Superior temporal gyrus (tissue), 1 donor: ENCODE results near the gene MTIF2.
"Not testable (repeated sequence)": the region's sequence is repeated elsewhere in the genome, so short reads cannot be mapped to it uniquely, and the experiment has no call there.

Source experiments
- DNase-seq: peaks from one replicate; pipeline ENCODE4 v3.0.0-alpha.2; 2016; ENCODE audit errors: extremely low spot score

The MTIF2 gene

DNA sequence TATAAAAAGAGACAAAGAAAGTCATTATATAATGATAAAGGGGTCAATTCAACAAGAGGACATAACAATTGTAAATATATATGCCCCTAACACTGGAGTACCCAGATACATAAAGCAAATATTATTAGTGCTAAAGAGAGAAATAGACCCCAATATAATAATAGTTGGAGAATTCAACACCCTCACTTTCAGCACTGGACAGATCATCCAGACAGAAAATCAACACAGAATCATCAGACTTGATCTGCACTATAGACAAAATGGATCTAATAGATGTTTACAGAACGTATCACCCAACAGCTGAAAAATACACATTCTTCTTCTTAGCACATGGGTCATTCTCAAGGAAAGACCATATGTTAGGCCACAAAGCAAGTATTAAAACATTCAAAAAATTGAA, 68.6 kb downstream of the MTIF2 start:
- no peak for DNase-seq

DNA sequence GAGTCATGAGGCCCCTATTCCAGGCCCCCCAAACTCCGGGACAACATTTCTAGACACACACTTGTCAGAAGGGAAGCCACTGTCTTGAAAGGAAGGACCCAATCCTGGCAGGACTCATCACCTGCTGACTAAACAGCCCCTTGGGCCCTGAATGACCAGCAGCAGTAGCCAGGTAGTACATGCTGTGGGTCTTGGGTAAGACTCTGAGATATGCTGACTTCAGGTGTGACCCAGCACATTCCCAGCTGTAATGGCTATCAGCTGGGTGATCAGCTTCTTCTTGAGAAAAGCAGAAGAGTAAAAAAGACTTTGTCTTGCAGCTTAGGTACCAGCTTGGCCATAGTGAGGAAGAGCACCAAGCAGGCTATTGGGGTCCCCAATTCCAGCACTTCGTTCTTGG, 72.5 kb downstream of the MTIF2 start:
- no peak for DNase-seq

DNA sequence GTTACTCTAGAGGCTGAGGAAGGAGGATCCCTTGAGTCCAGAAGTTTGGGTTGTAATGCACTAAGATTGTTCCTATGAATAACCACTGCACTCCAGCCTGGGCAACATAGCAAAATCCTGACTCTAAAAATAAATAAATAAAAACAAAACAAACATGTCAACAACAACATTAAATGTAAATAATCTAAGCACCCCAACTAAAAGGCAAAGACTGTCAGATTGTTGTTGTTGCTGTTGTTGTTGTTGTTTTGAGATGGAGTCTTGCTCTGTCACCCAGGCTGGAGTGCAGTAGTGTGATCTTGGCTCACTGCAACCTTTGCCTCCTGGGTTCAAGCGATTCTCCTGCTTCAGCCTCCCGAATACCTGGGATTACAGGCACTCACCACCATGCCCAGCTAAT, 77.1 kb downstream of the MTIF2 start:
- DNase-seq: not testable (repeated sequence)

DNA sequence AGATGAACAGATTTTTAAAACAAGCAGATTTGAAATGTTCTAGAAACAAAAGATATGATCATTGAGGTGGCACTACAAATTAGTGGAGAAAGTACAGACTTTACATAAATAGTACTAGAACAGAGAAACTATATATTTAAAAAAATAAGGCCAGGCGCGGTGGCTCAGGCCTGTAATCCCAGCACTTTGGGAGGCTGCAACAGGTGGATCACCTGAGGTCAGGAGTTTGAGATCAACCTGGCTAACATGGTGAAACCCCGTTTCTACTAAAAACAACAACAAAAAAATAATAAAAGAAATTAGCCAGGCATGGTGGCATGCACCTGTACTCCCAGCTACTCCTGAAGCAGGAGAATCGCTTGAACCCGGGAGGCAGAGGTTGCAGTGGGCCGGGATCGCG, 82.2 kb downstream of the MTIF2 start:
- not testable (repeated sequence) for DNase-seq
